Neural crest cell (in vitro differentiated cells): ENCODE measurements around the gene IGFALS. TPM values are rescaled to one million over a fixed set of nuclear protein-coding genes. Genes with fewer than 3 reads are reported as not detected.

Source experiments
- DNase-seq: peaks from one replicate; pipeline ENCODE4 v3.0.0; 2021; ENCODE audit warnings: low read depth, mixed read lengths, low spot score
- H3K27ac Mint-ChIP-seq: one replicate; pipeline ENCODE4 v1.8.0; 2021; ENCODE audit warnings: mild to moderate bottlenecking, mixed read lengths; ENCODE audit not compliant: unreplicated experiment
- H3K27me3 Mint-ChIP-seq: 2 replicates; pipeline ENCODE4 v1.8.0; 2021; ENCODE audit warnings: low read depth, mild to moderate bottlenecking, mixed read lengths
- H3K36me3 Mint-ChIP-seq: 2 replicates; pipeline ENCODE4 v1.8.0; 2021; ENCODE audit warnings: low read depth, mild to moderate bottlenecking, mixed read lengths
- H3K4me1 Mint-ChIP-seq: 2 replicates; pipeline ENCODE4 v1.8.0; 2021; ENCODE audit warnings: mixed read lengths
- H3K4me3 Mint-ChIP-seq: one replicate; pipeline ENCODE4 v1.8.0; 2021; ENCODE audit warnings: mild to moderate bottlenecking, mixed read lengths
- H3K9me3 Mint-ChIP-seq: 2 replicates; pipeline ENCODE4 v1.8.0; 2021; ENCODE audit warnings: mixed read lengths
- CTCF ChIP-seq: fragments of 200-600 bp; sonication (generic); conservative IDR thresholded peaks from 2 replicates; pipeline ENCODE4 v1.5.0; 2021; ENCODE audit warnings: antibody characterized with exemption, mild to moderate bottlenecking
- total RNA-seq: library from RNA; stranded (reverse); gene quantifications from 2 replicates; pipeline ENCODE4 v1.2.1, GENCODE V29; 2021

The IGFALS gene
- total RNA-seq, 1 donor from 2014 or later = 0.14 TPM

- Mint-ChIP-seq H3K4me3 (no peak overlapping the region), H3K27me3 (no peaks in the 10 kb centered on the region), H3K9me3 (no peaks in the 10 kb centered on the region), H3K36me3 (no peaks in the 10 kb centered on the region), H3K4me1 (no peaks in the 10 kb centered on the region), H3K27ac (no peak overlapping the region)
- no peak for DNase-seq
- no peak for TF ChIP-seq CTCF
Observed at GRCh38 chr16:1791256-1791942, 2.1 kb downstream of the IGFALS start.

GRCh38 chr16:1790611-1791255 lies 2.8 kb downstream of the IGFALS start:
- H3K9me3 Mint-ChIP-seq = no peaks in the 10 kb centered on the region
- H3K36me3 Mint-ChIP-seq = no peaks in the 10 kb centered on the region
- H3K4me1 Mint-ChIP-seq = no peaks in the 10 kb centered on the region
- H3K4me3 Mint-ChIP-seq = no peak overlapping the region
- DNase-seq = no peak
- TF ChIP-seq CTCF = no peak
- no peaks in the 10 kb centered on the region for H3K27me3 Mint-ChIP-seq
- H3K27ac Mint-ChIP-seq = no peak overlapping the region

GRCh38 chr16:1790261-1790610 lies 3.3 kb downstream of the IGFALS start:
- Mint-ChIP-seq H3K9me3 (no peaks in the 10 kb centered on the region), H3K27me3 (no peaks in the 10 kb centered on the region), H3K4me1 (no peaks in the 10 kb centered on the region), H3K4me3 (no peak overlapping the region), H3K27ac (no peak overlapping the region), H3K36me3 (no peaks in the 10 kb centered on the region)
- no peak for TF ChIP-seq CTCF
- no peak for DNase-seq

- H3K36me3 Mint-ChIP-seq = no peaks in the 10 kb centered on the region
- no peak for TF ChIP-seq CTCF
- H3K27ac Mint-ChIP-seq = no peak overlapping the region
- DNase-seq = no peak
- no peaks in the 10 kb centered on the region for H3K9me3 Mint-ChIP-seq
- no peak overlapping the region for H3K4me3 Mint-ChIP-seq
- no peaks in the 10 kb centered on the region for H3K27me3 Mint-ChIP-seq
- no peaks in the 10 kb centered on the region for H3K4me1 Mint-ChIP-seq
Observed at GRCh38 chr16:1789643-1790045, 3.9 kb downstream of the IGFALS start.

- H3K27me3 Mint-ChIP-seq = no peaks in the 10 kb centered on the region
- H3K4me1 Mint-ChIP-seq = peaks cover 2% of the 10 kb centered on the region
- no peaks in the 10 kb centered on the region for H3K9me3 Mint-ChIP-seq
- H3K27ac Mint-ChIP-seq = no peak overlapping the region
- no peak for TF ChIP-seq CTCF
- peak overlapping the region; percentile 78 for H3K4me3 Mint-ChIP-seq
- no peaks in the 10 kb centered on the region for H3K36me3 Mint-ChIP-seq
- DNase-seq = no peak
Observed at GRCh38 chr16:1788708-1789100, 4.8 kb downstream of the IGFALS start.
